ENCODE results near the gene MAPK10. TPM values are rescaled to one million over a fixed set of nuclear protein-coding genes. Genes with fewer than 3 reads are reported as not detected.

Gene MAPK10
- total and polyA plus RNA-seq, 9 of the 15 experiments (the other 6 are each of a cell fraction or from before 2014, with no cell fraction given) = 0.10 to 0.53 (median 0.18) TPM; not detected in 4

GRCh38 chr4:86151196-86151595 is 208.7 kb downstream of the MAPK10 start:
- Histone ChIP-seq H3K36me3 (ENCODE audit: control insufficient read depth, insufficient read depth, low read length) (no peaks in the 10 kb centered on the region), H2AFZ (ENCODE audit: low read depth, low read length) (no peak overlapping the region), H3K27ac (ENCODE audit: extremely low read depth, low read depth, low read length) (no peak overlapping the region), H3K27me3 (ENCODE audit: control insufficient read depth in 2 of 2, insufficient read depth in 2 of 2, low read length in 2 of 2) (no peaks in the 10 kb centered on the region; a peak in 1 of 5 replicates), H3K79me2 (ENCODE audit: control insufficient read depth, insufficient read depth, low read length) (no peaks in the 10 kb centered on the region), H4K20me1 (replicated peaks; ENCODE audit: control insufficient read depth, insufficient read depth, low read length) (no peaks in the 10 kb centered on the region), H3K9me1 (ENCODE audit: control insufficient read depth, insufficient read depth, low read length) (no peaks in the 10 kb centered on the region), H3K4me3 (no peak overlapping the region), H3K9ac (ENCODE audit: insufficient read depth in 1 of 2, low read depth in 2 of 2, low read length in 2 of 2) (no peak overlapping the region), H3K4me1 (replicated peaks in 1 of 2; ENCODE audit: control insufficient read depth in 2 of 2, insufficient read depth in 2 of 2, low read length in 2 of 2) (no peaks in the 10 kb centered on the region), H3K4me2 (ENCODE audit: insufficient read depth, low read length) (no peak overlapping the region), H3K9me3 (replicated peaks; ENCODE audit: control insufficient read depth, insufficient read depth, low read depth, low read length) (no peaks in the 10 kb centered on the region)
- 1% methylated on average over 3 of the region's 3 CpGs for WGBS (ENCODE audit: insufficient coverage, low coverage, missing lambda C conversion rate)
- DNase-seq (ENCODE audit: extremely low read depth in 1 of 4, low spot score in 3 of 4) (no peak), FAIRE-seq (no peak), ATAC-seq (no peak)
- no TSS peak for BruUV-seq (replicated peaks)
- TF ChIP-seq FOXJ2 (tag; IDR thresholded peaks at IDR 0.05) (no peak), DNMT1 (IDR thresholded peaks at IDR 0.05) (no peak), LARP7 (IDR thresholded peaks at IDR 0.05) (no peak), ZNF511 (CRISPR knock-in tag; IDR thresholded peaks at IDR 0.05) (no peak), HEY1 (CRISPR knock-in tag; IDR thresholded peaks at IDR 0.05; ENCODE audit: borderline replicate concordance) (no peak), TOE1 (IDR thresholded peaks at IDR 0.05; ENCODE audit: borderline replicate concordance) (no peak), TOE1 (CRISPR knock-in tag; IDR thresholded peaks at IDR 0.05; ENCODE audit: borderline replicate concordance, low read depth) (no peak), HMGN3 (IDR thresholded peaks at IDR 0.05; ENCODE audit: borderline replicate concordance, extremely low read depth, insufficient read length, low read depth, low read length) (no peak), THAP12 (CRISPR knock-in tag; IDR thresholded peaks at IDR 0.05) (no peak), NUFIP1 (IDR thresholded peaks at IDR 0.05; ENCODE audit: partially characterized antibody) (no peak), MITF (IDR thresholded peaks at IDR 0.05) (no peak), ATF7 (IDR thresholded peaks at IDR 0.05) (no peak), E2F8 (IDR thresholded peaks at IDR 0.05; ENCODE audit: low read depth, partially characterized antibody) (no peak)
- in situ Hi-C loops (cut with MboI) = no loop called here
- intact Hi-C loops (cut with micrococcal nuclease) = no loop called here
- ChIA-PET POLR2A (no interaction called here), CTCF (ENCODE audit: low intra/inter-chr PET ratio) (no interaction called here)
